OCI-LY7 (cell line): ENCODE data around the gene TPK1.

Experiments used
- EZH2phosphoT487 ChIP-seq: fragments of 200-600 bp; sonication (generic); IDR thresholded peaks from 2 replicates; pipeline ENCODE4 v1.6.1; 2018; ENCODE audit warnings: low read depth, borderline replicate concordance, mild to moderate bottlenecking, mixed run types, antibody characterized with exemption, low read length, moderate library complexity, mixed read lengths
- TF ChIP-seq, protein P1 (sequence below): fragments of 200-600 bp; sonication (generic); conservative IDR thresholded peaks from 2 replicates; pipeline ENCODE4 v1.5.1; 2014; ENCODE audit warnings: mild to moderate bottlenecking, antibody characterized with exemption, low read length, moderate library complexity, mixed read lengths

DNA sequence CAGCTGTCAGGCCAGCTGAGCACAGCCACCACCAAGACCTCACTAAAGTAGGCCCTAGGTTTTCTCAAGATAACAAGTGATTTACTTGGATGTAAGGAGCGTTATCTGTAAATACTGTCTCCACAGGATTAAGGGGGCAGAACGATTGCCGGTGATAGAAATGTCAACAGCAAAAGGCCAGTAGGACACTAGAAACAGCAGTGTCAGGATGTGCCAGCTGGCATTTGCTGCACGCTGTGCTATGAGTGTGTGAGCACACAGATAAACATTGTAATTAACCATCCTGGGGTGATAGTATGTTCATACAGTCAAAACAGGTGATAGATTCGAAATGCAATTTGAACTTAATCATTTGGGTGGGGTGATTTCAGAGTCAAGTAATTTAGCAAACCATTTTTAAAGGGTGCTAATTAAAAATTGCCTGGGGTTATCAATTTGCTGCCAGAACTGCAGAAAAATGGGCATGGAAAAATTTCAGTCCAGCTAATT lies 396.1 kb downstream of the TPK1 start:
- TF ChIP-seq, protein P1, sequence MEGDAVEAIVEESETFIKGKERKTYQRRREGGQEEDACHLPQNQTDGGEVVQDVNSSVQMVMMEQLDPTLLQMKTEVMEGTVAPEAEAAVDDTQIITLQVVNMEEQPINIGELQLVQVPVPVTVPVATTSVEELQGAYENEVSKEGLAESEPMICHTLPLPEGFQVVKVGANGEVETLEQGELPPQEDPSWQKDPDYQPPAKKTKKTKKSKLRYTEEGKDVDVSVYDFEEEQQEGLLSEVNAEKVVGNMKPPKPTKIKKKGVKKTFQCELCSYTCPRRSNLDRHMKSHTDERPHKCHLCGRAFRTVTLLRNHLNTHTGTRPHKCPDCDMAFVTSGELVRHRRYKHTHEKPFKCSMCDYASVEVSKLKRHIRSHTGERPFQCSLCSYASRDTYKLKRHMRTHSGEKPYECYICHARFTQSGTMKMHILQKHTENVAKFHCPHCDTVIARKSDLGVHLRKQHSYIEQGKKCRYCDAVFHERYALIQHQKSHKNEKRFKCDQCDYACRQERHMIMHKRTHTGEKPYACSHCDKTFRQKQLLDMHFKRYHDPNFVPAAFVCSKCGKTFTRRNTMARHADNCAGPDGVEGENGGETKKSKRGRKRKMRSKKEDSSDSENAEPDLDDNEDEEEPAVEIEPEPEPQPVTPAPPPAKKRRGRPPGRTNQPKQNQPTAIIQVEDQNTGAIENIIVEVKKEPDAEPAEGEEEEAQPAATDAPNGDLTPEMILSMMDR, result no peak
- TF ChIP-seq EZH2phosphoT487, result no peak
